GM19099 (cell line): ENCODE data around the gene FBXO31.

Experiments
- POLR2A ChIP-seq: IDR thresholded peaks from 3 replicates; pipeline ENCODE4 v1.6.1; 2011; ENCODE audit warnings: low read depth; ENCODE audit not compliant: insufficient read length; ENCODE audit errors: extremely low read depth

The FBXO31 gene

GRCh38 chr16:87380403-87380802, 3.2 kb downstream of the FBXO31 start:
- TF ChIP-seq POLR2A, result no peak

GRCh38 chr16:87376660-87377059, 6.9 kb downstream of the FBXO31 start:
- TF ChIP-seq POLR2A, result no peak

GRCh38 chr16:87375426-87376135, 8.0 kb downstream of the FBXO31 start:
- TF ChIP-seq POLR2A, result no peak

GRCh38 chr16:87374313-87374712, 9.3 kb downstream of the FBXO31 start:
- no peak for TF ChIP-seq POLR2A

GRCh38 chr16:87372305-87372704, 11.3 kb downstream of the FBXO31 start:
- TF ChIP-seq POLR2A, result no peak

- no peak for TF ChIP-seq POLR2A
Observed at GRCh38 chr16:87371261-87371866, 12.2 kb downstream of the FBXO31 start.

GRCh38 chr16:87369796-87370719, 13.5 kb downstream of the FBXO31 start:
- TF ChIP-seq POLR2A, result no peak

GRCh38 chr16:87369117-87369765, 14.3 kb downstream of the FBXO31 start:
- TF ChIP-seq POLR2A, result no peak

GRCh38 chr16:87368029-87368770, 15.4 kb downstream of the FBXO31 start:
- TF ChIP-seq POLR2A, result no peak

- no peak for TF ChIP-seq POLR2A
Observed at GRCh38 chr16:87367529-87367928, 16.0 kb downstream of the FBXO31 start.

- TF ChIP-seq POLR2A, result no peak
Observed at GRCh38 chr16:87366930-87367329, 16.6 kb downstream of the FBXO31 start.

- TF ChIP-seq POLR2A, result no peak
Observed at GRCh38 chr16:87366288-87366687, 17.3 kb downstream of the FBXO31 start.

- TF ChIP-seq POLR2A, result no peak
Observed at GRCh38 chr16:87365021-87365713, 18.4 kb downstream of the FBXO31 start.
